Stimulated activated memory B cell treated with anti-CD40 and anti-IgM and Interleukin-4, amounts not matched to agents 10 μg/mL and 1 μg/mL and 100 μg/mL, for 72 hours (primary cell): Measurements from ENCODE around the gene CDK16.

Experiments used
- ATAC-seq: fragments of 150-1000 bp; cut with Tn5 transposase; 2 replicates; pipeline ENCODE4 v1.10.0; 2021
- H3K27ac Mint-ChIP-seq: one replicate; pipeline ENCODE4 v1.8.0; 2022; ENCODE audit warnings: mild to moderate bottlenecking, mixed read lengths
- H3K27me3 Mint-ChIP-seq: one replicate; pipeline ENCODE4 v1.8.0; 2022; ENCODE audit warnings: mixed read lengths
- H3K36me3 Mint-ChIP-seq: one replicate; pipeline ENCODE4 v1.8.0; 2022; ENCODE audit warnings: mixed read lengths
- H3K4me1 Mint-ChIP-seq: one replicate; pipeline ENCODE4 v1.8.0; 2022; ENCODE audit warnings: mixed read lengths
- H3K4me3 Mint-ChIP-seq: one replicate; pipeline ENCODE4 v1.8.0; 2022; ENCODE audit warnings: mild to moderate bottlenecking, moderate library complexity, mixed read lengths
- H3K9me3 Mint-ChIP-seq: one replicate; pipeline ENCODE4 v1.8.0; 2022; ENCODE audit warnings: mixed read lengths

CDK16 gene

DNA sequence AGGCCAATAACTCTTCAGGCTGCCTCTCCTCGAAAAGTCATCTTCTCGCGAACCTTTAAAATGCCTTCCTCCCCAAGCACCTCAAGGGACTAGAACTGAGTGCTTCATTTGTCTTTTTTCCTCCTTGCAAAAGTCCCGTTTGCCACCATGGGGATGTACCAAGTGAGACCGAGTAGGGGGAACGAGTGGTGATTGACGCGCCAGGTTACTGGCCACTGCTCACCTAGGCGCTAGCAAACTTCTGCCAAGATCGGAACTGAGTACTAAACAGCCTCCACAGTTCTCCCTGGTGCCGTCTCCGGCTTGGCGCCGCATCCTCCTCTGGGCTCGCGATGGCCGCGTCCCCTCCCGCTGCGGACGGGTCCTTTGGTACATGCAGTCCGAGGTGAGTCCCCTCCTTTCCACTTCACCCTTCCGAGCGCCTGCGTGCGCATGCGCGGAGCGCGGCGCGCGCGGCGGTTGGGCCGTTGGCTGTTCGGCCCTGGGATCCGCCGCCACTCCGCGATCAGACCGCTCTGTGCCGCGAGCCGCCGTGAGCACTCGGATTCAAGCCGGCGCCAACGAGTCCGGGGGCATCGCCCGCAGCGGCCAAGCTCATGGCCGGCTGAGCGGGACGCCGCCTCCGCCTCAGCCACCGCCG is at the start of gene CDK16:
Gene CDK16 (plus strand): TSS at position 402 of the 640 bp plus-strand sequence. CDS start 4,877 bp downstream, outside the sequence.
- peak within 1 kb of the TSS; percentile 98 for H3K4me3 Mint-ChIP-seq
- peak; percentile 75 for ATAC-seq
- H3K9me3 Mint-ChIP-seq = no peaks in the 10 kb centered on the region
- H3K36me3 Mint-ChIP-seq = peaks cover 38% of the 10 kb centered on the region
- H3K4me1 Mint-ChIP-seq = peaks cover 50% of the 10 kb centered on the region
- no peaks in the 10 kb centered on the region for H3K27me3 Mint-ChIP-seq
- H3K27ac Mint-ChIP-seq = peak within 1 kb of the TSS; percentile 99

DNA sequence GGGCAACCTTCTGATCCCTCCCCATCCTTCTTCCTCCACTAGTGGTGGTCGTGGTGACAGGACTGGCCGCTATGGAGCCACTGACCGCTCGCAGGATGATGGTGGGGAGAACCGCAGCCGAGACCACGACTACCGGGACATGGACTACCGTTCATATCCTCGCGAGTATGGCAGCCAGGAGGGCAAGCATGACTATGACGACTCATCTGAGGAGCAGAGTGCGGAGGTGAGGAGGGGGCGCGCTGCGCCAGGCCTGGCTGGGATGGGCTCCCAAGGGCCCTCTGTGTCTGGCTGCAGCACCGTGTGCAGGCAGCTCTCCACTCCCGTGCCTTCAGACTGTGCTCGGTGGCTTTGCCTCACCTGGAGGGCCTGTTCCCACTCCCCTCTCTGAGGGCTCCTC is 49.2 kb upstream of the CDK16 start:
- Mint-ChIP-seq H3K36me3 (peaks cover 21% of the 10 kb centered on the region), H3K4me1 (no peaks in the 10 kb centered on the region), H3K27me3 (no peaks in the 10 kb centered on the region), H3K4me3 (no peak overlapping the region), H3K9me3 (no peaks in the 10 kb centered on the region), H3K27ac (no peak overlapping the region)
- ATAC-seq = no peak

DNA sequence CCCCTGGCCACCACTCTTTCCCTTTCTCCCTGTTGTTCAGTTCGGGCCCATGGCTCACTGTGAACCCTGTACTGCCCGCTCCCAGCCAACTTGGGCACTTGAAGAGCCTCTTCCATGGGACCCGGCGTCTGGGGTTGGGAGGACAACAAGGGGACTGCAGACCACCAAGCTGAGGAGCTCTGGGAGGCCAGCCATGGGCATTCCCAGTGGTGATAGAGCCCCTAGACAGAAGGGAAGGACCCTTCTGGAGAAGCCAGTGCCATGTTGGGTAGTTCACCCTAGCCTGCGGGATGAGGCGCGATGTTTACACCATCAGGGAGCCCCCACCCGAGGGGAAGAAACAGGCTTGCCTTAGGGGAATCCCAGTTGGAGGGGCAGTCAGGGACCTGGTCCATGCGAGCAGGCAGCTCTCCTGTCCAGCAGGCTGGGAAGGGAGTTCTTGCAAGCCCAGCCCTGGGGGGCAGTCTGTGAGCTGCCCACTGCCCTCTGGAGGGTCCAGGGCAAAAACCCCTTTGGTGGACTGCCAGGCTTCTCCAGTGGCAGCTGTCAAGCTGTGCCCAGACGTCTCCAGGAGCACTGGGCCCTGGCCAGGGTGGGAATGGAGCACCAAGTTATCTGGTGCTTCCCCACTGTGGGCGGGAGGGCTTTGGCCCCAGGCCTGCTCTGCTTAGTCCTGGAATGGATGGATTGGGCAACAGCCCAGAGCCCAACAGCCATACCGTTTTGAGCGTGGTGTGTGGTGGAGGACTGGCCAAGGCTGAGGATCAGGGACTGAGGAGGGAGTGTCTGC is 48.6 kb upstream of the CDK16 start:
- H3K4me3 Mint-ChIP-seq = no peak overlapping the region
- H3K27ac Mint-ChIP-seq = no peak overlapping the region
- H3K36me3 Mint-ChIP-seq = peaks cover 25% of the 10 kb centered on the region
- H3K4me1 Mint-ChIP-seq = no peaks in the 10 kb centered on the region
- H3K9me3 Mint-ChIP-seq = no peaks in the 10 kb centered on the region
- H3K27me3 Mint-ChIP-seq = no peaks in the 10 kb centered on the region
- no peak for ATAC-seq

DNA sequence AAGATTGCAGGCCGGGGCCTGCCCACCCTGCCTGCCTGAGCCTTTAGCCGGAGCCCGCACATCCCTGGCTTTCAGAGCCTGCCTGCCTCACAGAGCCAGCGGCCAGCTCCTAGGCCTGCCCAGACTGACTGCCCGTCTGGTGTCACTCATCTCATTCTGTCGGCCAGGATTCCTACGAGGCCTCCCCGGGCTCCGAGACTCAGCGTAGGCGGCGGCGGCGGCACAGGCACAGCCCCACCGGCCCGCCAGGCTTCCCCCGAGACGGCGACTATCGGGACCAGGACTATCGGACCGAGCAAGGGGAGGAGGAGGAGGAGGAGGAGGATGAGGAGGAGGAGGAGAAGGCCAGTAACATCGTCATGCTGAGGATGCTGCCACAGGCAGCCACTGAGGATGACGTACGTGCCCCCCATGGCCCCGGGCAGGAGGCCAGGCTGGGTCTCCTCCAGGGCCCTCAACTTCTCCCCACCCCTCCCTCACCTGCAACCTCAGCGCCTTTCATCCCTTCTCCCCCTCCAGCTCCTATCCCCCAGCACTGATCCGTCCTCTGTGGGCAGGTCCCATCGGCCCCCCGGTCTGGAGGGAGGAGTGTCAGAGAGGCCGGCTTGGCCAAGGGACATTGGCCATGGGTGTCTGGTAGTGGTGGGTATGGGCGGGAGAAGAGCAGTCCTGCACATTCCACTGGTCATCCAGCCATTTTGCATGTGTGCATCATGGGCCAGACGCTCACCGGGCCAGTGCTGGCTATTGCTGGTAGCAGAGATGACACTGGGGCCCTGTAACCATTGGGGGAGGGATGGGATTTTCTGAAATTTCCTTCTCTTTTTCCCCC is 47.4 kb upstream of the CDK16 start:
- no peaks in the 10 kb centered on the region for H3K9me3 Mint-ChIP-seq

DNA sequence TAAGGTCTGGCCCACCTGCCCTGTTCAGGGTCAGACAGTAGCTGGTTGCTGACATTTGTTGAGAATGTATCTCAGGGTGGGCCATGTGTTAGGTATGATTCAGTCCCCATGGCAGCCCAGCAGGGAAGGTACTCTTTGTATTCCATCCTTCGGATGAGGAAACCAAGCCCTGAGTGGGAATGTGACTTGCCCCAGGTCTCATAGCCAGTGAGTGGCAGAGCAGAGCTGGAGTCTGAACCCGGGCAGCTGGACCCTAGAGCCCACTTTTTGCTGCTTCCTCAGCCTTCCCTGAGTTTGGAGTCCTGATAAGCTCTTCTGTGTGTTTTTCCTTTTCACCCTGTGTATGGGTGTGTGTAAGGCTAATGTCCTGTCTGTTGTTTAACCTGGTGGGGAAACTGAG is 46.5 kb upstream of the CDK16 start:
- no peak overlapping the region for H3K4me3 Mint-ChIP-seq
- ATAC-seq = no peak
- no peaks in the 10 kb centered on the region for H3K9me3 Mint-ChIP-seq
- H3K27ac Mint-ChIP-seq = no peak overlapping the region
- peaks cover 44% of the 10 kb centered on the region for H3K36me3 Mint-ChIP-seq
- H3K27me3 Mint-ChIP-seq = no peaks in the 10 kb centered on the region
- peaks cover 7% of the 10 kb centered on the region for H3K4me1 Mint-ChIP-seq

More for the DNA sequence above, 47.4 kb upstream of the CDK16 start:
- Mint-ChIP-seq H3K27me3 (no peaks in the 10 kb centered on the region), H3K4me3 (no peak overlapping the region), H3K36me3 (peaks cover 35% of the 10 kb centered on the region), H3K4me1 (no peaks in the 10 kb centered on the region), H3K27ac (no peak overlapping the region)
- no peak for ATAC-seq

DNA sequence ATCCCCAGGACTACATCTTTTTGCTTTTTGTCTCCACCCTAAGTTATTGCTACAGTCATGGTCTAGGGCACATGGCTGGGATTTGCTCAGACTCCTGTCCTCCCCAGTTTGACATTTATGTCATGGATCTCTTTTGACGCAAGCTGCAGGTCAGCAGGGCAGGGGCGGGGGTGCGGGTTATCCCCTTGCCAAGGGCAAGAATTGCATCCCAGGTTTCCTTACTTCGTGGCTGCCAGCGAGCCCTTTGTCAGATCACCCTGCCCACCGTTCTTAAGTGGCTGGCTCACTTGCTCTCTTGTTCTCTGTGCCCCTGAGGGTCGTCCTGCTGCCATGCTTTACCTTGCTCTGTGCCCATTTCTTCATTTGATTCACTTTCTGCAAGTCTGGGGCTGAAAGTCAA is 45.9 kb upstream of the CDK16 start:
- peaks cover 44% of the 10 kb centered on the region for H3K36me3 Mint-ChIP-seq

DNA sequence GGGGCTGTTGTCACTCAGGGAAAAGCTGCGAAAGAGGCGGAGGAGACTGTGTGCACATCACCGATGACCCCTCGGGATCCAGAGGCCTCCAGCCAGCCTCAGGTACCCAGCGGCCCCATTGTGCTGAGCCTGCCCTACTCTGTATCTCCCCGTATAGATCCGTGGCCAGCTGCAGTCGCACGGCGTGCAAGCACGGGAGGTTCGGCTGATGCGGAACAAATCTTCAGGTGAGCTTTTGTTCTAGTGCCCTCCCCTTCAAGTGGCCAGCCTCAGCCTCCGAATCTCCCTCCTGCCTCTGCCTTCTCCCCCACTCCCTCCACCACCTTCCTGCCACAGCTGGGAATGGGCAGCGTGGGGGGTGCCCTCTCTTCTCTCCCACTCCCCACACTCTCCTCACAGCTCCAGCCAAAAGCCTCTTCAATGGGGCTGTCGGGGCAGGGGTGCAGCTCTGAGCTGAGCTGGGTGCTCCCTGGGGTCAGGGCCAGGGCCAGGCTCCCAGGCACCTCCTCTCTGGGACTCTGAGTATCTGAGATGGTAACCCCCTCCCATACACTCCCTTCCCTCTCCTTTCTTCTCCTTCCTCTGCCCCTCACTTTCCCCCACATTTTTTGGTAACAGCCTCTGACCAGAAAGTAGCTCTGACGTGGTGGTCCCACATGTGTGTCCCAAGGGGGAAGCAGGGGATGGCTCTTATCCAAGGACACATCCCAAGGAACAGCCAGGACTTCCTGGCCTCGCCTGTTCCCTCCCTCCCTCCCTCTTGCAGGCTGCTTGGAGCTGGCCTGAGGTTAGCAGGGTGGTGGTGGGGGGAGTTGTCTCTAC is 45.3 kb upstream of the CDK16 start:
- Mint-ChIP-seq H3K4me3 (no peak overlapping the region), H3K4me1 (peaks cover 7% of the 10 kb centered on the region), H3K27me3 (no peaks in the 10 kb centered on the region), H3K36me3 (peaks cover 49% of the 10 kb centered on the region), H3K27ac (no peak overlapping the region), H3K9me3 (no peaks in the 10 kb centered on the region)
- no peak for ATAC-seq

More for the DNA sequence above, 45.9 kb upstream of the CDK16 start:
- H3K4me1 Mint-ChIP-seq = peaks cover 7% of the 10 kb centered on the region
- H3K9me3 Mint-ChIP-seq = no peaks in the 10 kb centered on the region
- no peak for ATAC-seq
- H3K4me3 Mint-ChIP-seq = no peak overlapping the region
- no peak overlapping the region for H3K27ac Mint-ChIP-seq
- no peaks in the 10 kb centered on the region for H3K27me3 Mint-ChIP-seq

DNA sequence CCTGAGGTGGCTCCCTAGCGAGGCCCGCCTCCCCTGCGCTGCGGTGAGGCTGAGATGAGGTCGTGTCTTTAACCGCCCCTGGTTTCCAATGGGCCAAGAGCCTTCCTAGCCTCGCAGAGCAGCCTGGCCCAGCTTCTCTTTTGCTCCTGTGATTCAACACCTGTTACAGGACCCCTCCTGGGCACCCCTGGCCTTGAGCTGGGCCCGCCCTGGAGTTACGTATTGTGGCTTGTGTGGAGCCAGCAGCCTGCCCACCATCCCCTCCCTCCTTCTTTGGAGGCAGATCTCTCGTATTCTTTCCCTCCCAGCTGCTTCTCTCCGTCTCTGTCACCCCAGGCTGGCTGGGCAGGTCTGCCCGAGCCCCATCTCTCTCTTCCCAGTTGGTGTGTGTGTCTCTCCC is 44.1 kb upstream of the CDK16 start:
- Mint-ChIP-seq H3K27me3 (no peaks in the 10 kb centered on the region), H3K9me3 (no peaks in the 10 kb centered on the region), H3K4me3 (no peak overlapping the region), H3K27ac (no peak overlapping the region), H3K4me1 (peaks cover 7% of the 10 kb centered on the region), H3K36me3 (peaks cover 49% of the 10 kb centered on the region)
- no peak for ATAC-seq

DNA sequence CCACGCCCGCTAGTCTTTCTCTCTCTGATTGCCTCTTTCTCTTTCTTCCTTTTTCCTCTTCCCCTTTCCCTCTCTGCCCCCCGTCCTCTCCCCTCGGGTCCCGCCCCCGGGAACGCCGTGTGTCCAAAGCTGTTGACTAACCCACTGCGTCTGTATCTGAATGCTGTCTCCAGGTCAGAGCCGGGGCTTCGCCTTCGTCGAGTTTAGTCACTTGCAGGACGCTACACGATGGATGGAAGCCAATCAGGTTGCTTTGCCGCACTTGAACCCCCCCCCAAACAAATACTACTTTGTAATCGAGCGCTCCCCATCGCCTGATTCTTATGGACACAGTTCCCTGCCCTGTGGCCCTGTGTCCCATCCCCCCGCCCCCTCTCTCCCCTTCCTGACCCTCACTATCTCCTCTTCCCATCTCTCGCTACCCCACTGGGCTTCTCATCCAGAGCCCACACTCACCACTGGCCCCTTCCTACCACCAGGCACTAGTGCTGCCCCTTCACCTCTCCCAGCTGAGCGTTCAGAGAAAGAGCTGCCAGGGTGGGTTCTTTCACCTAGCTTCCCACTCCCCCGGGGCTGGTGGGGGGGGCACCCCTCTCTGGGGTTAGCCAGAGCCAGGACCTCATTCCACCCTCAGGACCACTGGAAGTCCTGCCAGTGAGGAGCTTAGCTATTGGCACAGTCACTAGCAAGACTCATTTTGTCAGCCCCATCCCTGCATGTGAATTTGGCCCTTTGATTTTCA is 43.5 kb upstream of the CDK16 start:
- Mint-ChIP-seq H3K4me1 (peaks cover 7% of the 10 kb centered on the region), H3K4me3 (no peak overlapping the region), H3K27me3 (no peaks in the 10 kb centered on the region), H3K9me3 (no peaks in the 10 kb centered on the region), H3K27ac (no peak overlapping the region), H3K36me3 (peaks cover 49% of the 10 kb centered on the region)
- no peak for ATAC-seq

DNA sequence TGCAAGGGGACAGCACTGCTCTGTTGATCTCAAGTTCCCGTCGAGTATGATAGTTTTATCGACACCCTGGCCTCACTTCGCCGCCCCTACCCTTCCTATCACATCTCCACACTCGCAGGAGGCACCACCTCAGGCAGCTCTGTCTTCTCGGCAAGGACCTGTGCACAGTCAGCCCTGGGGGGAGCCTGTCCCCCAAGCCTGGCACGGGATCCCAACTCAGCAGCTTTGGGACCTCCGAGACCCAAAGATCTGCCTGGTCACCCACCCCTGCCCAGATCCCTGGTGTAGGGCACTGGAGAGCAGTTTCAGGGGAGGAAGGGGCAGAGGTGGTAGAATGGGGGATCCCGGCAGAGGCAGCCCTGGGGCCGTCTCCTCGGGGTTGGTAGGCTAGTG is 42.9 kb upstream of the CDK16 start:
- H3K9me3 Mint-ChIP-seq = no peaks in the 10 kb centered on the region
- no peak overlapping the region for H3K27ac Mint-ChIP-seq
- H3K27me3 Mint-ChIP-seq = no peaks in the 10 kb centered on the region
- H3K4me3 Mint-ChIP-seq = no peak overlapping the region
- H3K4me1 Mint-ChIP-seq = peaks cover 7% of the 10 kb centered on the region
- ATAC-seq = no peak
- H3K36me3 Mint-ChIP-seq = peaks cover 49% of the 10 kb centered on the region

DNA sequence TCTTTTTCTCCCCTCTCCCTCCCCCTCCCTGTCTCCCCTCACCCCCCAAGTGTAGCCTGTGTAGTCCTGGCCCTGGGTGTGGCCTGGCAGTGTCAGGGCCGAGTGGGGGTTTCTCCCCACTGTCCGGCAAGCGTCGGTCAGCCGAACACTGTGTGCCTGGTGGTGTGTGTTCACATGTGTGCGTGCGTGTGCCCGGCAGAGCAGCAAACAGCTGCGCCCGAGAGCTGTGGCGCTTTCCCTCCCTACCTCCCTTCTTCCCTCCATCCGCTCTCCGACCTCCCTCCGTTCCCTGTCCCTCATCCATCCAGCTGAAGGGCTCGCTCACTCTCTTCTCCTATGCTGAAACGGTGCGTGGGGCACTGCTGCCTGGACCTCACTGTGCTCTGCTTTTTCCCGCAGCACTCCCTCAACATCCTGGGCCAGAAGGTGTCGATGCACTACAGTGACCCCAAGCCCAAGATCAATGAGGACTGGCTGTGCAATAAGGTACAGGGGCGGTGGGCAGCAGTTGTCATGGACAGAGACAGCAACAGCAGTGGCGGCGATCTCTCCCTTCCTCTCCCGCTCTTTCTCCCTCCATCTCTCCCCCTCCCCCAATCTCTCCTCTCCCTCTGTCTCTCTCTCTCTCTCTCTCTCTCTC is 42.3 kb upstream of the CDK16 start:
- no peak for ATAC-seq
- Mint-ChIP-seq H3K36me3 (peaks cover 49% of the 10 kb centered on the region), H3K4me1 (peaks cover 7% of the 10 kb centered on the region), H3K27me3 (no peaks in the 10 kb centered on the region), H3K27ac (no peak overlapping the region), H3K4me3 (no peak overlapping the region), H3K9me3 (no peaks in the 10 kb centered on the region)

DNA sequence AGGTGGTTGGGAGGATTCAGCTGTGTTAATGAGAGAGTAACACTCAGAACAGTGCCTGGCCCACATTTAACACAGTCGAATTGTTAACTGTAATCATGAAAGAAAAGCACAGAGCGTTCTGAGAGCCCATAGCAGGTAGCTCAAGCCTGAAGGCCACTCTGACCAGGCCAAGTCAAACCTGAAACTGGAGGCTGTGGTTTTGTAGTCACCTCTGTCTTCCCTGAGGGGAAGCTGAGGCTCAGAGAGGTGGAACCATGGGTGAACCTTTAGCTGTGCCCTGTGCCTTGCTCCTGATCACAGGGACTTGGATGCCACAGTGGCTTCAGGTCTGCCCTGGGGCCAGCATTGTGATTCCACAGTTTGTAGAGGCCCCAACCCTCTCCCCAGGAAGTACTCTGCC is 41.4 kb upstream of the CDK16 start:
- Mint-ChIP-seq H3K4me3 (no peak overlapping the region), H3K4me1 (peaks cover 7% of the 10 kb centered on the region), H3K9me3 (no peaks in the 10 kb centered on the region), H3K27ac (no peak overlapping the region), H3K36me3 (peaks cover 55% of the 10 kb centered on the region), H3K27me3 (no peaks in the 10 kb centered on the region)
- no peak for ATAC-seq

DNA sequence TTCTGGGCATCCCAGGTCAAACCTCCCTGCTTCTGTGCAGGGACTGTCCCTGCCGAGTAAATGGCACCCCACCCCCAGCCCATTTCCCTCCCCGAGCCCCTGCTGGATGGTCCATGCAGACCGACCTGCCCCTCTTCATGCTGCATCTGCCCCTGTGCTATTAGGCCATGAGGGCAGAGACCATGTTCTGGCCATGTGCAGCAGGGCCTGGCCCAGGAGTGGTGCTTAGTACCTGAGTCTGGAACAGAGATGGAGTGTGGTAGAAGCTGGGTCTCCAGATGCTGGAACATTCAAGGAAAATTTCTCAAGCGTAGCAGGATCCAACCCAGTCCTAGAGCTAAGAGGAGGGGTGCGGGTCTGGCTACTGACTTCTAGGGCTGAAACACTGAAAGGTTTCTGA is 40.1 kb upstream of the CDK16 start:
- Mint-ChIP-seq H3K4me1 (peaks cover 7% of the 10 kb centered on the region), H3K36me3 (peaks cover 58% of the 10 kb centered on the region), H3K27me3 (no peaks in the 10 kb centered on the region), H3K27ac (no peak overlapping the region), H3K4me3 (no peak overlapping the region), H3K9me3 (no peaks in the 10 kb centered on the region)
- no peak for ATAC-seq
